Measurements from ENCODE around the gene PARP11. TPM values are rescaled to one million over a fixed set of nuclear protein-coding genes. Genes with fewer than 3 reads are reported as not detected.

The PARP11 gene
- total RNA-seq, 1 experiment from 2014 or later = 11.3 TPM

GRCh38 chr12:3810016-3810370 is 63.2 kb downstream of the PARP11 start:
- Histone ChIP-seq H3T11ph (ENCODE audit: low read length) (no peak overlapping the region), H4K20me1 (ENCODE audit: control insufficient read depth, insufficient read depth, insufficient read length) (no peaks in the 10 kb centered on the region), H2BK120ac (ENCODE audit: low read depth, low read length, poor library complexity, severe bottlenecking) (no peak overlapping the region), H3K18ac (ENCODE audit: insufficient read length, low read depth, low read length) (no peak overlapping the region), H4K8ac (replicated peaks; ENCODE audit: insufficient read length, low read depth, low read length) (no peak overlapping the region), H3K23ac (ENCODE audit: insufficient read length, low read depth, low read length) (no peak overlapping the region), H3K27ac (ENCODE audit: insufficient read length, low read depth, low read length) (no peak overlapping the region), H4K91ac (ENCODE audit: insufficient read length, low read depth, low read length) (no peak overlapping the region), H2AFZ (ENCODE audit: low read length) (no peak overlapping the region), H3K4me1 (ENCODE audit: insufficient read depth, low read length) (no peaks in the 10 kb centered on the region), H3K56ac (ENCODE audit: insufficient read length, low read depth, low read length) (no peak overlapping the region), H2BK5ac (ENCODE audit: insufficient read length, low read length) (no peak overlapping the region), H3K4me2 (ENCODE audit: insufficient read depth, insufficient read length, low read length) (no peak overlapping the region), H3K4ac (ENCODE audit: low read depth, low read length) (no peak overlapping the region), H2BK12ac (ENCODE audit: insufficient read length, low read depth, low read length) (no peak overlapping the region), H3K23me2 (ENCODE audit: insufficient read length, low read depth, low read length, poor library complexity, severe bottlenecking) (no peaks in the 10 kb centered on the region), H2AK5ac (ENCODE audit: insufficient read length, low read length) (no peak overlapping the region), H3K9me3 (ENCODE audit: control insufficient read depth, low read depth, low read length) (no peaks in the 10 kb centered on the region), H4K5ac (ENCODE audit: insufficient read length, low read depth, low read length) (no peak overlapping the region), H3K27me3 (ENCODE audit: insufficient read depth, low read length) (no peaks in the 10 kb centered on the region), H2BK20ac (ENCODE audit: low read depth, low read length, poor library complexity, severe bottlenecking) (no peak overlapping the region), H3K79me2 (ENCODE audit: insufficient read depth, low read length) (no peaks in the 10 kb centered on the region), H2BK15ac (ENCODE audit: low read depth, low read length) (no peak overlapping the region), H3K9ac (ENCODE audit: extremely low read depth, insufficient read length, low read length) (no peak overlapping the region), H3K14ac (ENCODE audit: insufficient read depth, low read length) (no peak overlapping the region), H3K79me1 (ENCODE audit: insufficient read depth, low read depth, low read length, poor library complexity, severe bottlenecking) (no peaks in the 10 kb centered on the region)
- no peaks in the 10 kb centered on the region for H3K9me3 Mint-ChIP-seq
- peaks cover 7 to 12% of the 10 kb centered on the region in 2 experiments; a peak in 3 of 4 replicates for H3K4me1 Mint-ChIP-seq
- TF ChIP-seq CTCF (conservative IDR thresholded peaks at IDR 0.05) = no peak
- peaks cover 0 to 11% (median 11%) of the 10 kb centered on the region in 3 experiments; a peak in 5 of 7 replicates for H3K36me3 Mint-ChIP-seq (ENCODE audit: insufficient read depth in 1 of 3, low read depth in 3 of 3)
- H3K4me3 Mint-ChIP-seq = no peak overlapping the region
- H3K27ac Mint-ChIP-seq = 0 out of 7 replicates have a peak overlapping the region, but pooled peaks of 1 of the 3 experiments have one; percentile 30
- no peak for DNase-seq
- no CpG with 5 or more reads among the region's 5 CpGs for WGBS (ENCODE audit: extremely low coverage, insufficient read length, low lambda C conversion rate)
- H3K27me3 Mint-ChIP-seq (ENCODE audit: low read depth) = no peaks in the 10 kb centered on the region

Measured in H9 (cell line).